SK-N-SH (cell line): ENCODE results near the gene CCDC174.

ENCODE experiments used
- EZH2phosphoT487 ChIP-seq: fragments of 200-600 bp; sonication (generic); IDR thresholded peaks from 2 replicates; pipeline ENCODE4 v1.6.1; 2017; ENCODE audit warnings: low read depth, mixed run types, mild to moderate bottlenecking, antibody characterized with exemption, moderate library complexity, borderline replicate concordance
- MXI1 ChIP-seq: IDR thresholded peaks from 2 replicates; pipeline ENCODE4 v1.6.1; 2012; ENCODE audit warnings: mild to moderate bottlenecking, low read depth, low read length, improper control_type of control experiment
- NRF1 ChIP-seq: IDR thresholded peaks from 2 replicates; pipeline ENCODE4 v1.6.1; 2012; ENCODE audit warnings: low read depth, mild to moderate bottlenecking, low read length
- RFX5 ChIP-seq: IDR thresholded peaks from 2 replicates; pipeline ENCODE4 v1.6.1; 2012; ENCODE audit warnings: mild to moderate bottlenecking, improper control_type of control experiment, low read length
- SIN3A ChIP-seq: IDR thresholded peaks from 2 replicates; pipeline ENCODE4 v1.6.1; 2012; ENCODE audit warnings: low read depth, mild to moderate bottlenecking, low read length, moderate library complexity, borderline replicate concordance
- YY1 ChIP-seq: IDR thresholded peaks from 2 replicates; pipeline ENCODE4 v1.4.0; 2012; ENCODE audit warnings: low read depth, mild to moderate bottlenecking
- TF ChIP-seq, protein P1 (sequence below): fragments of 200-600 bp; sonication (generic); IDR thresholded peaks from 2 replicates; pipeline ENCODE4 v1.6.1; 2017; ENCODE audit warnings: antibody characterized with exemption, mild to moderate bottlenecking, moderate library complexity
- TF ChIP-seq, protein P2 (sequence below): fragments of 150-350 bp; IDR thresholded peaks from 2 replicates; pipeline ENCODE4 v1.6.1; 2017; ENCODE audit warnings: antibody characterized with exemption, low read length, low read depth, borderline replicate concordance
- TF ChIP-seq, protein P3 (sequence below): IDR thresholded peaks from 2 replicates; pipeline ENCODE4 v1.6.1; 2012; ENCODE audit warnings: mild to moderate bottlenecking, low read depth, low read length, moderate library complexity

DNA sequence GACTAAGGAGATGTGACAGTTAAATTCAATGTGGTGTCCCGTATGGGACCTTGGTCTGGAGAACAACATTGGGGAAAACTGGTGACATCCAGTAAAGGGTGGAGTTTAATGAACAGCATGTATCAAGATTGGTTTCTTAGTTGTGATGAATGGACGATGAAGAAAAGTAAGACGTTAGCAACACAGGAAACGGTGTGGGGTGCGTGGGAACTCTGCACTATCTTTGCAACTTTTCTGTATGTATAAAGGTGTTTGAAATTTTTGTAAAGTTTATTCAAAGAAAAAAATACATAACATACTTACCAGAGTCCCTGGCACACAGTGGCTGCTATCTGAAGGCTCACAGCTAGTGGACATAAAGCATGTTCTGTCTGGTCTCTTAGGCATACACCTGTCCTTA lies 6.1 kb upstream of the CCDC174 start:
- no peak for TF ChIP-seq SIN3A
- TF ChIP-seq YY1: no peak
- TF ChIP-seq, protein P1, sequence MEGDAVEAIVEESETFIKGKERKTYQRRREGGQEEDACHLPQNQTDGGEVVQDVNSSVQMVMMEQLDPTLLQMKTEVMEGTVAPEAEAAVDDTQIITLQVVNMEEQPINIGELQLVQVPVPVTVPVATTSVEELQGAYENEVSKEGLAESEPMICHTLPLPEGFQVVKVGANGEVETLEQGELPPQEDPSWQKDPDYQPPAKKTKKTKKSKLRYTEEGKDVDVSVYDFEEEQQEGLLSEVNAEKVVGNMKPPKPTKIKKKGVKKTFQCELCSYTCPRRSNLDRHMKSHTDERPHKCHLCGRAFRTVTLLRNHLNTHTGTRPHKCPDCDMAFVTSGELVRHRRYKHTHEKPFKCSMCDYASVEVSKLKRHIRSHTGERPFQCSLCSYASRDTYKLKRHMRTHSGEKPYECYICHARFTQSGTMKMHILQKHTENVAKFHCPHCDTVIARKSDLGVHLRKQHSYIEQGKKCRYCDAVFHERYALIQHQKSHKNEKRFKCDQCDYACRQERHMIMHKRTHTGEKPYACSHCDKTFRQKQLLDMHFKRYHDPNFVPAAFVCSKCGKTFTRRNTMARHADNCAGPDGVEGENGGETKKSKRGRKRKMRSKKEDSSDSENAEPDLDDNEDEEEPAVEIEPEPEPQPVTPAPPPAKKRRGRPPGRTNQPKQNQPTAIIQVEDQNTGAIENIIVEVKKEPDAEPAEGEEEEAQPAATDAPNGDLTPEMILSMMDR: no peak
- TF ChIP-seq, protein P2, sequence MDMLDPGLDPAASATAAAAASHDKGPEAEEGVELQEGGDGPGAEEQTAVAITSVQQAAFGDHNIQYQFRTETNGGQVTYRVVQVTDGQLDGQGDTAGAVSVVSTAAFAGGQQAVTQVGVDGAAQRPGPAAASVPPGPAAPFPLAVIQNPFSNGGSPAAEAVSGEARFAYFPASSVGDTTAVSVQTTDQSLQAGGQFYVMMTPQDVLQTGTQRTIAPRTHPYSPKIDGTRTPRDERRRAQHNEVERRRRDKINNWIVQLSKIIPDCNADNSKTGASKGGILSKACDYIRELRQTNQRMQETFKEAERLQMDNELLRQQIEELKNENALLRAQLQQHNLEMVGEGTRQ: no peak
- TF ChIP-seq EZH2phosphoT487: no peak
- no peak for TF ChIP-seq RFX5
- TF ChIP-seq, protein P3, sequence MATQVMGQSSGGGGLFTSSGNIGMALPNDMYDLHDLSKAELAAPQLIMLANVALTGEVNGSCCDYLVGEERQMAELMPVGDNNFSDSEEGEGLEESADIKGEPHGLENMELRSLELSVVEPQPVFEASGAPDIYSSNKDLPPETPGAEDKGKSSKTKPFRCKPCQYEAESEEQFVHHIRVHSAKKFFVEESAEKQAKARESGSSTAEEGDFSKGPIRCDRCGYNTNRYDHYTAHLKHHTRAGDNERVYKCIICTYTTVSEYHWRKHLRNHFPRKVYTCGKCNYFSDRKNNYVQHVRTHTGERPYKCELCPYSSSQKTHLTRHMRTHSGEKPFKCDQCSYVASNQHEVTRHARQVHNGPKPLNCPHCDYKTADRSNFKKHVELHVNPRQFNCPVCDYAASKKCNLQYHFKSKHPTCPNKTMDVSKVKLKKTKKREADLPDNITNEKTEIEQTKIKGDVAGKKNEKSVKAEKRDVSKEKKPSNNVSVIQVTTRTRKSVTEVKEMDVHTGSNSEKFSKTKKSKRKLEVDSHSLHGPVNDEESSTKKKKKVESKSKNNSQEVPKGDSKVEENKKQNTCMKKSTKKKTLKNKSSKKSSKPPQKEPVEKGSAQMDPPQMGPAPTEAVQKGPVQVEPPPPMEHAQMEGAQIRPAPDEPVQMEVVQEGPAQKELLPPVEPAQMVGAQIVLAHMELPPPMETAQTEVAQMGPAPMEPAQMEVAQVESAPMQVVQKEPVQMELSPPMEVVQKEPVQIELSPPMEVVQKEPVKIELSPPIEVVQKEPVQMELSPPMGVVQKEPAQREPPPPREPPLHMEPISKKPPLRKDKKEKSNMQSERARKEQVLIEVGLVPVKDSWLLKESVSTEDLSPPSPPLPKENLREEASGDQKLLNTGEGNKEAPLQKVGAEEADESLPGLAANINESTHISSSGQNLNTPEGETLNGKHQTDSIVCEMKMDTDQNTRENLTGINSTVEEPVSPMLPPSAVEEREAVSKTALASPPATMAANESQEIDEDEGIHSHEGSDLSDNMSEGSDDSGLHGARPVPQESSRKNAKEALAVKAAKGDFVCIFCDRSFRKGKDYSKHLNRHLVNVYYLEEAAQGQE: no peak
- TF ChIP-seq MXI1: no peak
- TF ChIP-seq NRF1: no peak
